ENCODE data around the gene TRIM33.

GRCh38 chr1:114522264-114522575 lies 11.2 kb upstream of the TRIM33 start:
- TF ChIP-seq CTCF (IDR thresholded peaks at IDR 0.05) (no peak), POLR2A (IDR thresholded peaks at IDR 0.05) (no peak)

All from Peyer's patch (tissue), 4 donors.